HG03196 (cell line): ENCODE results near the gene FAM32A.

Source experiments
- ATAC-seq: cut with Tn5 transposase; IDR thresholded peaks from one replicate; pipeline ENCODE4 v1.9.1; 2021; ENCODE audit not compliant: unreplicated experiment

Gene FAM32A

DNA sequence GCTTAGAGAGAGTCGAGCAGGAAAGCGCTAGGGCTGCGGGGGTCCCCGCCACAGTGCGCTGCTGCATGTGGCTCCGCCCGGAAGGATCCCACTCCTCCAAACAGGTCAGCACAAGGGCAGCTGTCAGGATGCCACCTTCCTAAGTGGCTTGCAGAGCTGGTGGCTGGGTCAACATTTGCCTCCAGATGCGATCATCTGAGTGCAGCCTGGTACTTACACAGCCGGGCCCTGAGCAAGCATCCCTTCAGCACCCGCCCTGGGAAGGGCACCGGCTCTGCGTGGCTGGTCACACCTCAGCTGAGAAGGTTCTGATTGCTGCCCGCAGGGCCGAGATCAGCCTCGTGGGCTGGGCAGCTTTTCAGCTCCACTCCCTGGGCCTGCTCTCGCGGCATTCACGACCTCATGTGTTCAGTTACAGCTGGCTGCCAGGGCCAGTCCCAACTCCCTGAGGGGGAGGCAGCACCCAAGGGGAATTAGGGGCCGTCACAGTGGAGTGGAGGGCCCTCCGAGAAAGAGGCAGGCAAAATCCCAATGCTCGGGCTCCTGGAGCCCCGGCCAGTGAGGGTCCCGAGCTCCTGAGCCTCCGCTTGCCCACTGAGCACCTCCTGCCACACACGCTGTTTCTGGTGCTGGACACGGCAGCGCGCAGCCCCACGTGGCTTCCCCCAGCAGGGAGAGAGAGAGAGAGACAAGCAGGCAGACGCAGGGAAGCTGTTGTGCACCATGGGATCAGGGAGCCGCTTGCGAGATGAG, 39.3 kb downstream of the FAM32A start:
- ATAC-seq: no peak

DNA sequence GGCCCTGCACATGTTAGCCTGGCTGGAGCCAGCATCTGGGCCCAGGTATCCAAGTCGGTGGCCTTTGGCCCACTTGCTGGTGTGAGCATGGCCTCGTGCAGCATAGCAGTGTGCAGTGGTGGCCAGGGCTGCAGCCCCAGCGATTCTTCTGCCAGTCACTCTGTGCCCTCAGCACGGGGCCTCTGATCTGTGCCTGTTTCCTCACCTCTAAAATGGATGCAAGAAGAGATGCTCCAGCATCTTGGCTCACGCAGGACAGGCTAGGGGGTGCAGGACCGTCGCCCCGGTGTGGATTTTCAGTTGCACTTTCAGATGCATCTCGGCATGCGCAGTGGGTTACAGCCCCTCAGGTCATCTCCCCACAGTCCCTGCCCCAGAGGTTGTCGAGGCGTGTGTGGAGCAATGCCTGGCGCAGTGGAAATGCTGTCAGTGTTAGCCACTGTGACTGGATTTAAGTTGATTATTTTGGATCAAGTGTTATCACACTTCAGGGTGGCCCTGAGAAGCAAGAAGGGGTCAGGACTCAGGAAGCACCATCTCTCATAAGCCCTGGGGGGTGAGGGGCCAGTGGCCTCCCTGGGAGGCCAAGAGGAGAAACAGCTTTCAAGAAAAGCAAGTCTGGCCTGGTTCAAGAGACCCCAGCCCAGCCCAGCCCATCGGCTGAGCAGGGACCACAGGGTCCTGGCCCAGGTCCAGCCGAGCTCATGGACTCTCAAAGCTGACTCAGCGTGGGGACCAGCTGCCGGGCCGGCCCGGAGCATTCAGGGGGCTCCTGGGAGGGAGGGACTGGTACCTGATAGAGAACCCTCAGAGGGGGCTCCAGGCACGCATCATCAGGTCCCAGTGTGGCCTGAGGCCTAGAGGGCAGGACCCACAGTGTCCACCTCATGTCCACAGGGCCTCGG, 40.3 kb downstream of the FAM32A start:
- no peak for ATAC-seq

DNA sequence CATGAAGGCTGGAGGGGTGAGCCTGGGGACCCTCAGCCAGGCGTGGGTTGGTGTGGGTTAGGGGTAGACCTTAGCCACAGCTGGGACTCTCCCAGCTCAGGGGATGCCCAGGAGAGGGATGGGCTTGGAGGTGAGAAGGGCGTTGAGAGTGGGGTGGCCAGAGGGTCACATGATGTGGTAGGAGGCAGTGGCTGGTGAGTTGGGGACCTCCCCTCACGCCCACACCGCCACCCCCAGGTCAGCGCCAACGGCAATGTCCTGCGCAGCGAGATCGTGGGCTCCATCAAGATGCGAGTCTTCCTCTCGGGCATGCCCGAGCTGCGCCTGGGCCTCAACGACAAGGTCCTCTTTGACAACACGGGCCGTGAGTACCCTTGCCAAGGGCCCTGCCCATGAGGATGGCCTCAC, 41.0 kb downstream of the FAM32A start:
- no peak for ATAC-seq

DNA sequence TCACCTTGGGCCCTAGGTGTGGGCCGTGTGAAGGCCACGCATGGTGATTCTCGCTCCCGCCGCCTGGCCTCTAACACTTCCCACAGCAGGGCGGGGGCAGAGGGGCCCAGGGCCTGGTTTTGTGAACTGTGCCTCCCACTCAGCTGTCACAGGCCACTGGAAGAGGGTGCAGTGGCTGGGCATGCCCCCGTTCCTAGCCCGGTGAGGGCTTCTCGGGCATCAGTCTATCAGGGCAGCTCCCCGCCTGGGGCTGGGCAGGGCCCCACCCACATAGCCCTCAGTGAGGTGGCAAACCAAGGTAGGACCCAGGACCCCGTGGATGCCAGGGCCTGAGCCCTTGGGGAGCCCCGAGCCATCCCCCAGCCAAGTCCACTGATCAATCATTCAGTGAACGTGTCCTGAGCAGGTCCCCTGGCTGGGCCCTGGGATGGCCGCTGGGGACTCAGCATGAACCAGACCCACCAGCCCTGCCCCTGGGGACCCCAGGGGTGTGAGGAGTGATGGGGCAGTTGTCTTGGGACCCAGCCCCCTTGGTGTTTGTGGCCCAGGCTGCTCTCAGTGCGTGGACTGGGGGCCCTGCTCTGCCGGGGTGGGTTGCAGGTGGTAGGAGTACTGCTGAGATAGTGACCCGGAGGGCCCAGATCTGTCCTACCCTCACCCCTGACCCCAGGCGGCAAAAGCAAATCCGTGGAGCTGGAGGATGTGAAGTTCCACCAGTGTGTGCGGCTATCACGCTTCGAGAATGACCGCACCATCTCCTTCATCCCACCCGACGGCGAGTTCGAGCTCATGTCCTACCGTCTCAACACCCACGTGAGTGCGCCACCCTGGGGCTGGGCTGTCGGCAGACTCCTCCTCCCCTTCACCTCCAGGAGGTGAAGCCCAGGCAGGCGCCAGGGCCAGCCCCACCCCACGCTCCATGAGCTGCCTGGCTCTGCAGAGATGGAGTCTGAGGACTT, 41.9 kb downstream of the FAM32A start:
- ATAC-seq: no peak

DNA sequence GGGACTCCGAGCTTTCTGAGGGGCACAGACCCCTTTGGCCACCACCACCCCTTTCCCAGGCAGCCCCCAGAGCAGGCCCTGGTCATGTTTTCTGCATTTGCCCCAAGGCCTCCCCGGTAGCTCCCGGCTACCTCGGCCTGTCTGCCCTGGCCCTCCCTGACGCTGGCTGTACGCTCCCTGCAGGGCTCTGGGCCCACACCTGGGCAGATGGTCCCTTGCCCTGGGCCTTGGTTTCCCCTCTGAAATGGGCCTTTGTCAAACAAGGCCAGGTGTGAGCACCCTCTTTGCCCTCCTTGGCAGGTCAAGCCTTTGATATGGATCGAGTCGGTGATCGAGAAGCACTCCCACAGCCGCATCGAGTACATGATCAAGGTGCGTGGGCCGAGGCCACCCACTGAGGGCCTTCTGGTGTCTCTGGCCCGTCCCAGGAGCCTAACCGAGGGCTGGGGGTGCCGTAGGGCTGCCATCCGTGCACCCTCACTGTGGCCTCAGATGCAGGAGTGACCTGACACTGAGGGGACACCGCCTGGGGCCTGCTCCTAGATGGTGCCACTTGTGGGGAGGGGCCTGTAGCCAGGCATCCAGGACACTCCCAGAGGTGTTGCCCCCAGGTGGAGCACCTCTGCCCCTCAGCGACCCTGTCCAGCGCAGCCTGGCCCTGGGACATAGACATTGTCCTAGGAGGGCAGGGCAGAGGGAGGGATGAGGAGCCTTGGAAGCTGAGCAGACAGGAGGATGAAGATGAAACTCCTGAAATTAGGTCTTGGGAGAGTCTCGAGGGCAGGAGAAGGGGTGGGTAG, 42.8 kb downstream of the FAM32A start:
- ATAC-seq: no peak

DNA sequence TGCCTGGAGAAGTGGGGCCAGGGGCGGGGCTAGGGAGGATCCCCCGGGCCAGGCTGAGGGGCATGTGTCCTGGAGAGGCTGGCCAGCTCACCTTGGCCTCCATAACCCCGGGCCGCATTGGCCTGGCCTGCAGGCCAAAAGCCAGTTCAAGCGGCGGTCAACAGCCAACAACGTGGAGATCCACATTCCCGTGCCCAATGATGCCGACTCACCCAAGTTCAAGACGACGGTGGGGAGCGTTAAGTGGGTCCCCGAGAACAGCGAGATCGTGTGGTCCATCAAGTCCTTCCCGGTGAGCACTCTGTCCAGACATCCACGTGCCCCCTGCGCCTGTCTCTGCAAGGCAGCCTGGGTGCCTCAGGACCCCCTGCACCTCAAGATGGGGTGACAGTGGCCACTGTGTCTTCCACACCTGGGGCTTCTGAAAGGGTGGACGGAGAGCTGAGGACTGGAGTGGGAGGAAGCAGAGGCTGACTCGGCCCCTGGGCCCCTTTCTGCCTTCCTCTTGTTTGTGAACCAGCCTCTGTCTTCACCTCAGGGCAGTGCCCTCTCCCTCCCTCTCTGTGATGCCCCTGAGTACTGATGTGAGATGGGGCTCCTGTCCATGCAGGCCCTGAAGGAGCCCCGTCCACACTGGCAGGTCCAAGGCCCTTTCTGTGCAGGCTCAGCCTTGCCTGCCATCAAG, 43.6 kb downstream of the FAM32A start:
- no peak for ATAC-seq

DNA sequence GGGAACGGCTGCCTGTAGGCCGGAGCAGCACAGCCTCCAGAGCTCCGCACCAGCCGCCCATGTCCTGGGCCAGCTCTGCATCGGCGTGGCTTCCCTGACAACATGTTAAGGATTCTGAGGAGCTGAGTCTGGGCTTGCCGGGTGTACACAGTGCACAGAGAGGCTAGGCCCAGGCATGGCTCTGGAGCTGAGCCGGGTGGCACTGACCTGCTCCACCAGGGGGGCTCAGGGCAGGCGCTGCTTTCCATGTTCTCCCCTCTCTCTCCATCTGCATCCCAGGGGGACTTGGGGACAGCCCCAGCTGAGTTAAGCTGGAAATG, 44.1 kb downstream of the FAM32A start:
- ATAC-seq: no peak

DNA sequence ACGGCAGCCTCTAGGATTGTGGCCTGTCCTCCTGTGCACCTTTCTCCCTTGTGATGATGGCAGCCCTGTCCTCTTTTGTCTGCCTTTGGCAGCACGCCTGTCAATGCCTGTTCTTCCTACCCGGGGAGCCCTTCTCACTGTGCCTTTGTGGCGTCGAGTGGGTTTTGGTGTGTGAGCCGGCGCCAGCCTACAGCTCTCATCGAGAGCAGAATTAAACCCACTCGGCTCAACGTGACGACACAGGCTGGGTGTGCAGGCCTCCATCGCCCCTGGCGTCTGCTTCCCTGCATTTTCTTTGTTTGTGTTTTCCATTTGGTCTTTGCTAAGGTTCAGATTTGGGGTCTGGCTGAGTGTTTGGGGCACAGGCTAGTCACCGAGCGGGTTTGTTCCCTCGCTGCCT, 46.9 kb downstream of the FAM32A start:
- ATAC-seq: no peak

DNA sequence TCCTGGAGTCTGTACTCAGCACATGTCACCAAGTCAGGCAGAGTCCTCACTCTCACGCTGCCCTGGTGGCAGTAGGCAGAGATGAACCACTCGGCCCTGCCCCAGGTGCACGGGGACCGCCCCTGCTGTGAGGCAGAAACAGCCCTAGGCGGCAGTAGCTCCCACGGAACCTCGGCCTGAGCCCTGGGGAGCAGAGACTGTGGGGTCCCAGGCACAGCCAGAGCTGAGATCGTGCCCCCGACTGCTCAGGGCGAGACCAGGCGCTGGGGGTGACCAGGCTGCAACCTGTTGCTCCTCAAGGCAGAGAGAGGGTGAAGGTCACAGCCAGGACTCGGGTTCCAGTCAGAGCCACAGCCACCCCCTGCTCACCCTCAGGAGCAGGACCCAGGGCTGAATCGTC, 47.4 kb downstream of the FAM32A start:
- no peak for ATAC-seq

DNA sequence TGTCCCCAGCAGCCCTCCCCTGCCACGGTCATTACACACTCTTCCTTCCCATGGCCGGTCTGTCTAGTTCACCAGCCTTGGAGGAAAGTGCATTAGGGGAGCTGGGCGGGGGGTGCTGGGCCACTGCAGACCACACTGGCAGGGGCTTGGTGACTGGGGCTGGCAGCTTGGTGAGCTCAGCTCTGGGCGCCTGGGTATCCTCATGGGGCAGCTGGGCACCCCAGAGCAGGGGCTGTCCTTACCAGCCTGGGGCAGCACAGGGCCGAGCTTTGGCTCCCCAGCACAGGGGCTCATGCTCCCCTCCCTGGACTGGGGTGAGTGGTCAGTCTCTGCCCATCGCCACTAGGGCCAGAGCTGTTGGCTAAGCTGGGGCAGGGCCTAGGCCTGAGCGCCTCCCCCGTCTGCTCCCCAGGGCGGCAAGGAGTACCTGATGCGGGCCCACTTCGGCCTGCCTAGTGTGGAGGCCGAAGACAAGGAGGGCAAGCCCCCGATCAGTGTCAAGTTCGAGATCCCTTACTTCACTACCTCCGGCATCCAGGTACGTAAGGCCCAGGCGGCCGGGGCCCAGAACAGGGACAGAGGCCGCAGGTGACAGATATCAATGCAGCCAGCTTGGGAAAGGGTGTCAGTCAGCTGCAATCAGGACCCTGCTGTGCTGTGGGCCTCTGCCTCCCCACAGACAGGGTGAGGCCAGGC, 48.0 kb downstream of the FAM32A start:
- no peak for ATAC-seq

DNA sequence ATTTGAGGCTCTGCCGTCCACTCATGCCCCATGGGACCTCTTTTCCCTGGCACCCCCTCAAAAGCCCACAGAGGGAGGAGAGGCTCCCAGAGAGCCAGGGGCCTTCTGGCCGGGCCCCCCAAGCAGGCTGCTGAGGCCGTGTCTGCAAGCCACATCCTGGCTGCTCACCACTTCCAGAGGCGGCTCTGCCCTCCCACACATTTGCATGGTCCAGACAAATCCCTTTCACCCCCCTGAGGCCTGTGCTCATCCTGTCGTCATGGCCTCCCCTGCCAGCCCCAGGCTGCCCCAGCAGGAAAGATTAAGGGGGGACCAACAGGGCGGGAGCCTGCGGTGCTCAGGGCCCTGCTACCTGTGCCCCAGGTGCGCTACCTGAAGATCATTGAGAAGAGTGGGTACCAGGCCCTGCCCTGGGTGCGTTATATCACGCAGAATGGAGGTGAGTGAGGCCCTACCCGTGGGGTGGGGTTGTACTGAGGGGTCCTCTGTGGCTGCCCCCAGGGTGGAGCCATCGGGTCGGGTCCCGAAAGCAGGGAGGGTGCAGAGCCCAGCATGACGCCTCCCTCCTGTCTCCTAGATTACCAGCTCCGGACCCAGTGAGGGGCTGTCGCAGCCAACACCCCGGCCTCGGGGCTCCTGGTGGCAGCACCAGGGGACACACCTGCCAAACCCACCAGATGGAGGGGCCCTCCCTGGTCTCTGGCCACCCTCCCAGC, 48.8 kb downstream of the FAM32A start:
- no peak for ATAC-seq

DNA sequence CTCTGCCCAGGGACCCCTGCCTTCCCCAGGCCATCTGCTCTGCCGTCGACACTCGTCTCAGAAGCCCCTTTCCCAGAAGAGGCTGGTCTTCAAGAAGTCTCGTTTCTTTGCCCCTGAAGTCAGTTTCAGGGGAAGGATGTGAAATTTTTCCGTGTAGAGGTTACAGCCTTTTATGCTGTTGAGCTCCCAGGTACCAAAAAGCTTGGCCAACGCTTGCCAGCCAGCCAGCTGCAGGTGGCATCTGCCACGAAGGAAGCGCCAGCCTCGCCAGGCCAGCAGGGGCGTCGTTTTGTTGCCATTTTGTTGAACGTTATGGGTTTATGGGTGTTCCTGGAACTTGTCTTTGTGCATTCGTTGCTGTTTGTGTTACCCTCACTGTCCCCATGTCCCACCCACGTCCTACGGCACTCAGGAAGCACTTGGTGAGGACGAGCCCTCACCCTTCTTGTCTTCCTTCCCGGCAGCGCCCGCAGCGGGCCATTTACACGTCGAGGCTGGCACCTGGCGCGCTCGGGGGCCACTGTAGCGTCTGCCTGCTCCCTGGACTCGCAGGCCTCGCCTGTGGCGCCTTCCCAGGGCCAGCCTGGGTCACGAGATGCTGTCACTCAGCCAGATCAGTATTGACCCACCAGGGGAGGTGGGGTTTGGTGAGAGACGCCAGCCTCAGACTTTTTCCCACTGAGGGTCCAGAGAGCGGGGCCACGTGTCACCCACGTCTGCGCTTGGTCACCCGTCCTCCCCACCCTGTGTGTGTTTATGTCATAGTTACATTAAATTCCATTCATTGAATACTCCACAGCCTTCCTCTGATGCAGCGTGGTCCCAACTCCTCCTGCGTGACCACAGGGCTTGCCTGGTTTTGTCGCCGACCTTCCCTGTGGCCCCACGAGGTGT, 49.6 kb downstream of the FAM32A start:
- no peak for ATAC-seq

DNA sequence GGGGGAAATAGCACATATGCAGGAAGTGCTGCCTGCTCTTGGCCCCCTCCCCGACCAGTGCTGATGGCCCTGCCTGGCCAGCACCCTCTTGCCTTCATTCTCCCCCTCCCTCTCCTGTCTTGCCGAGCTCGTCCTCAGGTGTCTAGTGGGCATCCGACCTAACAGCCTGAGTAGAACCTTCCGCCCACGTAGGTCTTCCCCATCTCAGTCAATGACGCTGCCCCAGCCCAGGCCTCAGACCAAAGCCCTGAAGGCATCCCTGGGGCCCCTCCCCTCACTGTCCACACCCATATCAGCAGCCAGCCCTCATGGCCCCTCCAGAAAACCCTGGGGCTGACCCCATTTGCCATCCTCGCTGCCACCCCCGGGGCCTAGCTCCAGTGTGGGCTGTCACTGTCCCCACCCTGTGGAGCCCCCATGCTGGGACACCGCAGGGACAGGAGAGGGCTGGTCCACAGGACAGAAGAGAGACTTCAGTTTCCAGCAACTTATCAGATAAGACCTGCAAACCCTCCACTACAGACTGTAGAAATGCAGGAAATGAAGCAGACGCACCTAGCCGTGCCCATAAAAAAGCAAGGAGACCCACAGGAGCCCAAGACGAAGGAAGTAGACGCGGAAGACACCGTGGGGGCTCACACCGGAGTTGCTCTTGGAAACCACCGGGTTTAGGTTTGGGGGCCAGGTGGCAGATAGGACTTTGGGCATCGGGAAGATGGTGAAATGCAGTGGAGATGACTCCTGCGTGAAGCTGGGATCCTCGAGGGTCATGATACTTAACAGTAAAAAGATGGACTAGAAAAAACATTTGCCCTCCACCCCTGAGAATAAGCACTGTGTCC, 50.8 kb downstream of the FAM32A start:
- ATAC-seq: no peak
